ENCODE data around the gene PEAK1. TPM values are rescaled to one million over a fixed set of nuclear protein-coding genes. Genes with fewer than 3 reads are reported as not detected.

PEAK1 gene
- polyA plus RNA-seq, 1 donor (not counting 4 experiments of a cell fraction or from before 2014, with no cell fraction given): 5.9 TPM

- Histone ChIP-seq H3K9ac (ENCODE audit: control insufficient read depth, extremely low read depth, insufficient read depth, low read length) (no peak overlapping the region), H3K9me3 (ENCODE audit: control insufficient read depth, low read depth, low read length) (no peaks in the 10 kb centered on the region), H3K36me3 (ENCODE audit: control insufficient read depth in 2 of 2, extremely low read depth in 1 of 2, insufficient read depth in 2 of 2, low read length in 2 of 2) (no peaks in the 10 kb centered on the region), H4K20me1 (ENCODE audit: control insufficient read depth, extremely low read depth, insufficient read depth, low read length) (no peaks in the 10 kb centered on the region), H3K4me3 (ENCODE audit: control insufficient read depth in 2 of 3, extremely low read depth in 1 of 3, insufficient read depth in 2 of 3, low read depth in 1 of 3, low read length in 3 of 3) (no peak overlapping the region), H3K4me2 (ENCODE audit: control insufficient read depth, extremely low read depth, insufficient read depth, low read depth, low read length) (no peak overlapping the region), H3K4me1 (ENCODE audit: control insufficient read depth, extremely low read depth, insufficient read depth, low read length) (no peaks in the 10 kb centered on the region), H2AFZ (ENCODE audit: control insufficient read depth, low read length) (no peak overlapping the region), H3K9me1 (ENCODE audit: control insufficient read depth, extremely low read depth, insufficient read depth, low read length) (no peaks in the 10 kb centered on the region), H3K27me3 (ENCODE audit: control insufficient read depth, extremely low read depth, insufficient read depth, low read length) (no peaks in the 10 kb centered on the region), H3K27ac (ENCODE audit: control insufficient read depth, insufficient read depth, low read length) (no peak overlapping the region), H3K79me2 (ENCODE audit: control insufficient read depth, insufficient read depth, low read length) (no peaks in the 10 kb centered on the region)
- dilution Hi-C loops (cut with MboI; ENCODE audit: extremely low pct_ligation_motif_present, low sequenced_read_pairs): no loop called here
- TF ChIP-seq EZH2 (IDR thresholded peaks at IDR 0.05; ENCODE audit: low read length) (no peak), CTCF (optimal IDR thresholded peaks at IDR 0.05 in 1 of 3, IDR thresholded peaks at IDR 0.05 in 1 of 3, conservative IDR thresholded peaks at IDR 0.05 in 1 of 3; ENCODE audit: extremely low read depth in 1 of 3, insufficient read depth in 2 of 3, low read length in 3 of 3) (no peak)
- DNase-seq (ENCODE audit: low read depth, low spot score): no peak
- FAIRE-seq: no peak
Observed at GRCh38 chr15:77180757-77181156, 239.1 kb downstream of the PEAK1 start.

GRCh38 chr15:77180270-77180669 lies 239.6 kb downstream of the PEAK1 start:
- dilution Hi-C loops (cut with MboI; ENCODE audit: extremely low pct_ligation_motif_present, low sequenced_read_pairs): no loop called here
- no peaks in the 10 kb centered on the region for H3K9me1 ChIP-seq (ENCODE audit: control insufficient read depth, extremely low read depth, insufficient read depth, low read length)
- no peaks in the 10 kb centered on the region for H3K79me2 ChIP-seq (ENCODE audit: control insufficient read depth, insufficient read depth, low read length)
- no peak overlapping the region for H3K27ac ChIP-seq (ENCODE audit: control insufficient read depth, insufficient read depth, low read length)
- DNase-seq (ENCODE audit: low read depth, low spot score) (no peak), FAIRE-seq (no peak)
- no peaks in the 10 kb centered on the region for H3K27me3 ChIP-seq (ENCODE audit: control insufficient read depth, extremely low read depth, insufficient read depth, low read length)
- H3K4me2 ChIP-seq (ENCODE audit: control insufficient read depth, extremely low read depth, insufficient read depth, low read depth, low read length): no peak overlapping the region
- H2AFZ ChIP-seq (ENCODE audit: control insufficient read depth, low read length): no peak overlapping the region
- no peaks in the 10 kb centered on the region for H3K36me3 ChIP-seq (ENCODE audit: control insufficient read depth in 2 of 2, extremely low read depth in 1 of 2, insufficient read depth in 2 of 2, low read length in 2 of 2)
- no peaks in the 10 kb centered on the region for H4K20me1 ChIP-seq (ENCODE audit: control insufficient read depth, extremely low read depth, insufficient read depth, low read length)
- no peaks in the 10 kb centered on the region for H3K9me3 ChIP-seq (ENCODE audit: control insufficient read depth, low read depth, low read length)
- H3K4me3 ChIP-seq (ENCODE audit: control insufficient read depth in 2 of 3, extremely low read depth in 1 of 3, insufficient read depth in 2 of 3, low read depth in 1 of 3, low read length in 3 of 3): no peak overlapping the region
- no peak for TF ChIP-seq CTCF (optimal IDR thresholded peaks at IDR 0.05 in 1 of 3, IDR thresholded peaks at IDR 0.05 in 1 of 3, conservative IDR thresholded peaks at IDR 0.05 in 1 of 3; ENCODE audit: extremely low read depth in 1 of 3, insufficient read depth in 2 of 3, low read length in 3 of 3)
- TF ChIP-seq EZH2 (IDR thresholded peaks at IDR 0.05; ENCODE audit: low read length): no peak
- no peaks in the 10 kb centered on the region for H3K4me1 ChIP-seq (ENCODE audit: control insufficient read depth, extremely low read depth, insufficient read depth, low read length)
- no peak overlapping the region for H3K9ac ChIP-seq (ENCODE audit: control insufficient read depth, extremely low read depth, insufficient read depth, low read length)

Data from keratinocyte (primary cell).